H1 (cell line): ENCODE measurements around the gene IFTAP.

Experiments
- EZH2 ChIP-seq: fragments of 200-600 bp; sonication (generic); IDR thresholded peaks from 2 replicates; pipeline ENCODE4 v1.7.1; 2012; ENCODE audit warnings: low read depth, mild to moderate bottlenecking, moderate library complexity, low read length, inconsistent platforms; ENCODE audit not compliant: severe bottlenecking
- NRF1 ChIP-seq: IDR thresholded peaks from 2 replicates; pipeline ENCODE4 v1.6.1; 2011; ENCODE audit warnings: mild to moderate bottlenecking, low read depth, low read length, improper control_type of control experiment
- PHF8 ChIP-seq: fragments of 200-600 bp; sonication (generic); conservative IDR thresholded peaks from 2 replicates; pipeline ENCODE4 v1.7.1; 2012; ENCODE audit warnings: low read depth, mild to moderate bottlenecking, inconsistent platforms, low read length, moderate library complexity
- POLR2A ChIP-seq, 2 experiments: IDR thresholded peaks; 1 replicate in 1 of 2; 2 replicates in 1 of 2; pipeline ENCODE4 v1.6.1; 2011; ENCODE audit warnings: low read depth in 2 of 2, low read length in 2 of 2, mild to moderate bottlenecking in 2 of 2; ENCODE audit errors: control extremely low read depth in 1 of 2
- SP1 ChIP-seq: IDR thresholded peaks from 2 replicates; pipeline ENCODE4 v1.6.1; 2011; ENCODE audit warnings: low read depth, low read length
- TAF7 ChIP-seq: optimal IDR thresholded peaks from 2 replicates; pipeline ENCODE3; 2011; ENCODE audit warnings: low read depth, mild to moderate bottlenecking, inconsistent platforms, low read length, moderate library complexity, borderline replicate concordance
- TCF12 ChIP-seq: IDR thresholded peaks from 2 replicates; pipeline ENCODE4 v1.6.1; 2011; ENCODE audit warnings: low read depth, mild to moderate bottlenecking, low read length
- TF ChIP-seq, protein P1 (sequence below): IDR thresholded peaks from 2 replicates; pipeline ENCODE4 v1.6.1; 2012; ENCODE audit warnings: inconsistent platforms
- TF ChIP-seq, protein P2 (sequence below): IDR thresholded peaks from 2 replicates; pipeline ENCODE4 v1.6.1; 2012; ENCODE audit warnings: low read length, inconsistent platforms
- TF ChIP-seq, protein P3 (sequence below), 3 experiments: IDR thresholded peaks; 1 replicate in 2 of 3; 2 replicates in 1 of 3; pipeline versions ENCODE4 v1.5.1 to v1.6.1; 2011; ENCODE audit warnings: low read length in 3 of 3, mild to moderate bottlenecking in 3 of 3, inconsistent platforms in 2 of 3, low read depth in 1 of 3, moderate library complexity in 1 of 3; ENCODE audit not compliant: insufficient read depth in 1 of 3; ENCODE audit errors: control extremely low read depth in 1 of 3
- TF ChIP-seq, protein P4 (sequence below): IDR thresholded peaks from 2 replicates; pipeline ENCODE4 v1.6.1; 2012; ENCODE audit warnings: inconsistent platforms

DNA sequence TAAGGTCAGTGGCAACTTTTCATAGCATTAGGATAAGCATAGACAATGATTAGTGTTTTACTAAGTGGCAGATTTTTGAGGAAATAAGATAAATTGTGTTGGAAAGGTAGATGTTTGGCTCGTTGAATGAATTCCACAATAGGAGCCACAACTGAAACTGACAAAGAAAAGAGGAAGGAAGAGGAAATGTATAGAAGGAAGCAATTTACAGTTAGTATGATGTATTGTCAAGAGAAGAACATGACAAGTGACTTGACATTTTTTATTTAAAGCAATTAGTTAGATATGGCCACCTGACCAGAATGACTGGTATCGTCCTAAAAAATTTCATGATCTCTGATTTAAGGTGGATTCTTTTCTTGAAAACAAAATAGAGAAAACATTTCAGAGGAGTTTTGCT is 6.9 kb downstream of the IFTAP start:
- TF ChIP-seq, protein P1, sequence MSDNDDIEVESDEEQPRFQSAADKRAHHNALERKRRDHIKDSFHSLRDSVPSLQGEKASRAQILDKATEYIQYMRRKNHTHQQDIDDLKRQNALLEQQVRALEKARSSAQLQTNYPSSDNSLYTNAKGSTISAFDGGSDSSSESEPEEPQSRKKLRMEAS: no peak
- no peak for TF ChIP-seq SP1
- TF ChIP-seq, protein P2, sequence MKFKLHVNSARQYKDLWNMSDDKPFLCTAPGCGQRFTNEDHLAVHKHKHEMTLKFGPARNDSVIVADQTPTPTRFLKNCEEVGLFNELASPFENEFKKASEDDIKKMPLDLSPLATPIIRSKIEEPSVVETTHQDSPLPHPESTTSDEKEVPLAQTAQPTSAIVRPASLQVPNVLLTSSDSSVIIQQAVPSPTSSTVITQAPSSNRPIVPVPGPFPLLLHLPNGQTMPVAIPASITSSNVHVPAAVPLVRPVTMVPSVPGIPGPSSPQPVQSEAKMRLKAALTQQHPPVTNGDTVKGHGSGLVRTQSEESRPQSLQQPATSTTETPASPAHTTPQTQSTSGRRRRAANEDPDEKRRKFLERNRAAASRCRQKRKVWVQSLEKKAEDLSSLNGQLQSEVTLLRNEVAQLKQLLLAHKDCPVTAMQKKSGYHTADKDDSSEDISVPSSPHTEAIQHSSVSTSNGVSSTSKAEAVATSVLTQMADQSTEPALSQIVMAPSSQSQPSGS: no peak
- no peak for TF ChIP-seq NRF1
- TF ChIP-seq, protein P3, sequence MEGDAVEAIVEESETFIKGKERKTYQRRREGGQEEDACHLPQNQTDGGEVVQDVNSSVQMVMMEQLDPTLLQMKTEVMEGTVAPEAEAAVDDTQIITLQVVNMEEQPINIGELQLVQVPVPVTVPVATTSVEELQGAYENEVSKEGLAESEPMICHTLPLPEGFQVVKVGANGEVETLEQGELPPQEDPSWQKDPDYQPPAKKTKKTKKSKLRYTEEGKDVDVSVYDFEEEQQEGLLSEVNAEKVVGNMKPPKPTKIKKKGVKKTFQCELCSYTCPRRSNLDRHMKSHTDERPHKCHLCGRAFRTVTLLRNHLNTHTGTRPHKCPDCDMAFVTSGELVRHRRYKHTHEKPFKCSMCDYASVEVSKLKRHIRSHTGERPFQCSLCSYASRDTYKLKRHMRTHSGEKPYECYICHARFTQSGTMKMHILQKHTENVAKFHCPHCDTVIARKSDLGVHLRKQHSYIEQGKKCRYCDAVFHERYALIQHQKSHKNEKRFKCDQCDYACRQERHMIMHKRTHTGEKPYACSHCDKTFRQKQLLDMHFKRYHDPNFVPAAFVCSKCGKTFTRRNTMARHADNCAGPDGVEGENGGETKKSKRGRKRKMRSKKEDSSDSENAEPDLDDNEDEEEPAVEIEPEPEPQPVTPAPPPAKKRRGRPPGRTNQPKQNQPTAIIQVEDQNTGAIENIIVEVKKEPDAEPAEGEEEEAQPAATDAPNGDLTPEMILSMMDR (IDR thresholded peaks at IDR 0.05; ENCODE audit: control extremely low read depth in 1 of 3, insufficient read depth in 1 of 3, low read depth in 1 of 3, low read length in 3 of 3): no peak
- no peak for TF ChIP-seq TAF7
- no peak for TF ChIP-seq EZH2
- TF ChIP-seq PHF8: no peak
- TF ChIP-seq TCF12: no peak
- TF ChIP-seq, protein P4, sequence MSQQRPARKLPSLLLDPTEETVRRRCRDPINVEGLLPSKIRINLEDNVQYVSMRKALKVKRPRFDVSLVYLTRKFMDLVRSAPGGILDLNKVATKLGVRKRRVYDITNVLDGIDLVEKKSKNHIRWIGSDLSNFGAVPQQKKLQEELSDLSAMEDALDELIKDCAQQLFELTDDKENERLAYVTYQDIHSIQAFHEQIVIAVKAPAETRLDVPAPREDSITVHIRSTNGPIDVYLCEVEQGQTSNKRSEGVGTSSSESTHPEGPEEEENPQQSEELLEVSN: no peak
- TF ChIP-seq POLR2A (IDR thresholded peaks at IDR 0.05; ENCODE audit: control extremely low read depth in 1 of 2, low read depth in 2 of 2, low read length in 2 of 2): no peak
